ENCODE results near the gene NTRK2.

GRCh38 chr9:84959339-84959738 lies 289.8 kb downstream of the NTRK2 start:
- TF ChIP-seq POLR2A (IDR thresholded peaks at IDR 0.05): no peak
- TF ChIP-seq CTCF (IDR thresholded peaks at IDR 0.05 in 4 of 5, conservative IDR thresholded peaks at IDR 0.05 in 1 of 5): no peak
